ENCODE results near the gene THAP12. TPM values are rescaled to one million over a fixed set of nuclear protein-coding genes. Genes with fewer than 3 reads are reported as not detected.

Gene THAP12
- total RNA-seq, 1 donor from 2014 or later, result 47.9 TPM

DNA sequence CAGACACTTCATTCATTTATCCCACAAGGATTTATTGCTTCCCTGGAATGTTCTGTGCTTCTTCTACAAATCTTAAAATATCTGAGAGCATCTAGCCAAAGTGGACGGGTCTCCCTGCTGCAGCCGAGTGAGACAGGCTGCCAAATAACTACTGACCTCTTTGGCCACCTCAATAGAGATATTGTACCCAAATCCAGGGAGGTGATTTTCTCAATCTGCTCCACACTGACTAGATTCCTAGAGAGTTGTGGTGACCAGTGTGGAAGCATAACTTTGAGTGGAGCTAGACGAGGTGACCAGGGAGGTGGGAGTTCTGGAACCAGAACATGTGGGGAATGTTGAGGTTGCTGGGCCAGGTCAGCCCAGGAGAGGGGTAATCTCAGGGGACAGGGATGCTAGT is 77.5 kb downstream of the THAP12 start:
- DNase-seq, result no peak

DNA sequence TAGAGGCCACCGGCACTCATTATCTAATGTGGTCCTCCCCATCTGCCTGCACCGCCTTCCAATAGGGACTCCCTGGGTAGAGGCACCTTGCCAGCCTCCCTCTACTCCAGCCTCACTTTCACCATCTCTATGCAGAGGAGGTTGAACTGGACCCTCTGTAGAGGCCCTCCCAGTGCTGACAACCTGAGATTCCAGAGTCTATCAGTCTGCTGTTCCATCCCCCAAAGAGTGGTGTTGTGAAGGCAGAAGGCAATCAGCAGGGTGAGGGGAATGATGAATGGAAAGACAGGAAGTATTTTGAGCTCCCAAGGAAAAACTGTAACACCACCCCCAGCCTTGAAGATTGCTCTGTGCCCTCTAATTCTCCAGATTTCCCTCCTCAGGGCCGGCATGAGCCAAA is 77.9 kb downstream of the THAP12 start:
- no peak for DNase-seq

Small RNAs within 50 kb of the gene (small RNA-seq; reads per million reads assigned to genes)
- gene RF00019 (ENCODE audit: low replicate concordance), result not detected

Other genes with a start within 250 kb of the THAP12 start
- 28.0 TPM for gene WNT11, start 174.6 kb downstream of the THAP12 start, total RNA-seq
- gene GVQW3, start 191 bp upstream of the THAP12 start, total RNA-seq, result 3.8 TPM
- 31.9 TPM for gene EMSY, start 63.9 kb upstream of the THAP12 start, total RNA-seq